ENCODE data around the gene MUC5AC. TPM values are rescaled to one million over a fixed set of nuclear protein-coding genes. Genes with fewer than 3 reads are reported as not detected.

The MUC5AC gene
- total and polyA plus RNA-seq, 2 of the 13 experiments (the other 11 are each of a cell fraction or from before 2014, with no cell fraction given), result under 0.01 TPM; not detected in 1

- Histone ChIP-seq H3K27me3 (ENCODE audit: control insufficient read depth in 1 of 2, insufficient read depth in 2 of 2, low read length in 2 of 2) (peaks cover 23 to 67% of the 10 kb centered on the region in 2 experiments; a peak in 4 of 5 replicates), H3K4me1 (ENCODE audit: insufficient read depth, low read length) (no peaks in the 10 kb centered on the region), H3K27ac (ENCODE audit: extremely low read length, insufficient read depth, low read length) (no peak overlapping the region), H3K36me3 (replicated peaks in 1 of 2; ENCODE audit: control insufficient read depth in 1 of 2, insufficient read depth in 2 of 2, low read length in 2 of 2) (no peaks in the 10 kb centered on the region), H3K4me2 (ENCODE audit: low read depth, low read length) (no peak overlapping the region), H2AFZ (ENCODE audit: low read length) (no peak overlapping the region), H3K9ac (ENCODE audit: insufficient read depth, low read depth, low read length) (no peak overlapping the region), H3K4me3 (replicated peaks in 1 of 3; ENCODE audit: insufficient read depth in 1 of 3, low read depth in 2 of 3, low read length in 3 of 3) (no peak overlapping the region), H4K20me1 (ENCODE audit: insufficient read depth, low read length) (no peaks in the 10 kb centered on the region), H3K9me3 (ENCODE audit: low read length) (no peaks in the 10 kb centered on the region), H3K79me2 (ENCODE audit: insufficient read depth, low read length) (no peaks in the 10 kb centered on the region)
- ATAC-seq (no peak), DNase-seq (ENCODE audit: low spot score) (no peak), FAIRE-seq (no peak)
- in situ Hi-C loops (cut with HindIII; ENCODE audit: extremely low pct_ligation_motif_present, low pct_unique_long_range_greater_than_20kb) (no loop called here), intact Hi-C loops (cut with micrococcal nuclease; ENCODE audit: unreplicated experiment) (no loop called here)
- CTCF ChIA-PET (ENCODE audit: low intra/inter-chr PET ratio, low total read pairs), result no interaction called here
- WGBS (ENCODE audit: low lambda C conversion rate), result 28% methylated on average over 7 of the region's 21 CpGs
- no TSS peak for BruUV-seq (replicated peaks)
- POLR2A ChIA-PET, result no interaction called here
- TF ChIP-seq CENPBD1 (CRISPR knock-in tag; IDR thresholded peaks at IDR 0.05; ENCODE audit: borderline replicate concordance, low read depth) (no peak), ZNF275 (CRISPR knock-in tag; IDR thresholded peaks at IDR 0.05; ENCODE audit: borderline replicate concordance) (no peak), HOXA3 (CRISPR knock-in tag; IDR thresholded peaks at IDR 0.05) (no peak), HMGXB3 (CRISPR knock-in tag; IDR thresholded peaks at IDR 0.05; ENCODE audit: borderline replicate concordance) (no peak), ZFAT (CRISPR knock-in tag; conservative IDR thresholded peaks at IDR 0.05) (no peak), SRSF9 (IDR thresholded peaks at IDR 0.05; ENCODE audit: borderline replicate concordance, insufficient read depth, low read depth, low read length, poor library complexity, severe bottlenecking) (no peak), POLR2G (IDR thresholded peaks at IDR 0.05; ENCODE audit: low read depth, low read length) (no peak), ZNF841 (CRISPR knock-in tag; IDR thresholded peaks at IDR 0.05; ENCODE audit: borderline replicate concordance) (no peak), FOXM1 (CRISPR knock-in tag; IDR thresholded peaks at IDR 0.05) (no peak), PHB2 (IDR thresholded peaks at IDR 0.05; ENCODE audit: partially characterized antibody) (no peak), ZNF83 (CRISPR knock-in tag; IDR thresholded peaks at IDR 0.05; ENCODE audit: borderline replicate concordance) (no peak), ZNF441 (CRISPR knock-in tag; IDR thresholded peaks at IDR 0.05; ENCODE audit: borderline replicate concordance) (no peak), MXD4 (CRISPR knock-in tag; IDR thresholded peaks at IDR 0.05) (no peak), POLR2AphosphoS5 (IDR thresholded peaks at IDR 0.05; ENCODE audit: low read depth, low read length) (no peak)
- TF ChIP-seq, protein P1, sequence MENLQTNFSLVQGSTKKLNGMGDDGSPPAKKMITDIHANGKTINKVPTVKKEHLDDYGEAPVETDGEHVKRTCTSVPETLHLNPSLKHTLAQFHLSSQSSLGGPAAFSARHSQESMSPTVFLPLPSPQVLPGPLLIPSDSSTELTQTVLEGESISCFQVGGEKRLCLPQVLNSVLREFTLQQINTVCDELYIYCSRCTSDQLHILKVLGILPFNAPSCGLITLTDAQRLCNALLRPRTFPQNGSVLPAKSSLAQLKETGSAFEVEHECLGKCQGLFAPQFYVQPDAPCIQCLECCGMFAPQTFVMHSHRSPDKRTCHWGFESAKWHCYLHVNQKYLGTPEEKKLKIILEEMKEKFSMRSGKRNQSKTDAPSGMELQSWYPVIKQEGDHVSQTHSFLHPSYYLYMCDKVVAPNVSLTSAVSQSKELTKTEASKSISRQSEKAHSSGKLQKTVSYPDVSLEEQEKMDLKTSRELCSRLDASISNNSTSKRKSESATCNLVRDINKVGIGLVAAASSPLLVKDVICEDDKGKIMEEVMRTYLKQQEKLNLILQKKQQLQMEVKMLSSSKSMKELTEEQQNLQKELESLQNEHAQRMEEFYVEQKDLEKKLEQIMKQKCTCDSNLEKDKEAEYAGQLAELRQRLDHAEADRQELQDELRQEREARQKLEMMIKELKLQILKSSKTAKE (CRISPR knock-in tag; IDR thresholded peaks at IDR 0.05; ENCODE audit: borderline replicate concordance), result no peak
Measured at GRCh38 chr11:1162138-1162475, 4.4 kb downstream of the MUC5AC start.

Data from HepG2 (cell line).